GM18870 (cell line): ENCODE results near the gene KCNIP3.
"Not testable (repeated sequence)": the region's sequence is repeated elsewhere in the genome, so short reads cannot be mapped to it uniquely, and the experiment has no call there.

Experiments
- ATAC-seq: cut with Tn5 transposase; IDR thresholded peaks from one replicate; pipeline ENCODE4 v1.9.1; 2021; ENCODE audit warnings: moderate library complexity; ENCODE audit not compliant: unreplicated experiment

Gene KCNIP3

GRCh38 chr2:95402370-95403203 lies 105.4 kb downstream of the KCNIP3 start, which contains the start of gene FAHD2A:
TSS of gene FAHD2A (plus strand) at chr2:95402708. CDS start at chr2:95405559, 2,851 bp downstream.
- peak; percentile 84 for ATAC-seq

GRCh38 chr2:95403204-95403721 lies 106.1 kb downstream of the KCNIP3 start:
- peak; percentile 13 for ATAC-seq

GRCh38 chr2:95403824-95404223 lies 106.7 kb downstream of the KCNIP3 start:
- not testable (repeated sequence) for ATAC-seq

- ATAC-seq: not testable (repeated sequence)
These were observed 107.5 kb downstream of the KCNIP3 start for GRCh38 chr2:95404676-95405075.

- ATAC-seq: not testable (repeated sequence)
These were observed 114.1 kb downstream of the KCNIP3 start for GRCh38 chr2:95411239-95411638.

GRCh38 chr2:95414015-95414594 lies 117.0 kb downstream of the KCNIP3 start:
- peak; percentile 60 for ATAC-seq

- not testable (repeated sequence) for ATAC-seq
These were observed 118.0 kb downstream of the KCNIP3 start for GRCh38 chr2:95415138-95415537.

- not testable (repeated sequence) for ATAC-seq
These were observed 118.4 kb downstream of the KCNIP3 start for GRCh38 chr2:95415561-95415960.

- not testable (repeated sequence) for ATAC-seq
These were observed 130.2 kb downstream of the KCNIP3 start for GRCh38 chr2:95427196-95427867.

- ATAC-seq: not testable (repeated sequence)
These were observed 132.8 kb downstream of the KCNIP3 start for GRCh38 chr2:95429748-95430467.

- ATAC-seq: not testable (repeated sequence)
These were observed 136.2 kb downstream of the KCNIP3 start for GRCh38 chr2:95433373-95433772.

GRCh38 chr2:95433973-95434372 lies 136.8 kb downstream of the KCNIP3 start:
- not testable (repeated sequence) for ATAC-seq

GRCh38 chr2:95434507-95435076 lies 137.4 kb downstream of the KCNIP3 start:
- not testable (repeated sequence) for ATAC-seq

GRCh38 chr2:95435162-95435871 lies 138.2 kb downstream of the KCNIP3 start:
- ATAC-seq: not testable (repeated sequence)
